IMR-90 (cell line): ENCODE results near the gene OR5A2. TPM values are rescaled to one million over a fixed set of nuclear protein-coding genes. Genes with fewer than 3 reads are reported as not detected.

Source experiments
- ATAC-seq: fragments of 200-7000 bp; cut with Tn5 transposase; 2 replicates; pipeline ENCODE4 v1.9.1; 2020; ENCODE audit warnings: low read depth, mild to moderate bottlenecking, moderate library complexity
- BruUV-seq: library from RNA; stranded (reverse); fragments of 400-500 nt; replicated peaks from 2 replicates; lab custom pipeline; 2021; lab: Mats Ljungman, UMichigan
- CTCF ChIA-PET: fragments of 300-600 bp; formaldehyde crosslinking; extraction: SDS; loops from one replicate; lab custom pipeline; 2021; ENCODE audit warnings: antibody characterized with exemption; lab: Yijun Ruan, JAX
- POLR2A ChIA-PET: fragments of 300-600 bp; sonication (Branson Sonifier 250); formaldehyde crosslinking; loops from one replicate; lab custom pipeline; 2022; ENCODE audit warnings: antibody characterized with exemption; ENCODE audit not compliant: unreplicated experiment; lab: Charles Lee
- DNase-seq: peaks from one replicate; pipeline ENCODE4 v3.0.0; 2013
- H2AFZ ChIP-seq: replicated peaks from 2 replicates; pipeline ENCODE3; 2013; ENCODE audit warnings: low read length, mild to moderate bottlenecking; ENCODE audit not compliant: poor library complexity
- H2AK5ac ChIP-seq: 2 replicates; pipeline ENCODE4 v1.6.1; 2013; ENCODE audit warnings: low read depth, low read length, inconsistent platforms
- H2AK9ac ChIP-seq: replicated peaks from 2 replicates; pipeline ENCODE3; 2013; ENCODE audit warnings: mild to moderate bottlenecking, low read depth, low read length, moderate library complexity; ENCODE audit not compliant: poor library complexity
- H2BK120ac ChIP-seq: 2 replicates; pipeline ENCODE4 v1.6.1; 2013; ENCODE audit warnings: low read depth, low read length, inconsistent platforms
- H2BK15ac ChIP-seq: 3 replicates; pipeline ENCODE4 v1.6.1; 2013; ENCODE audit warnings: low read depth, low read length, inconsistent platforms
- H2BK20ac ChIP-seq: 2 replicates; pipeline ENCODE4 v1.6.1; 2013; ENCODE audit warnings: low read depth, mild to moderate bottlenecking, inconsistent platforms, low read length, moderate library complexity
- H2BK5ac ChIP-seq: 2 replicates; pipeline ENCODE4 v1.6.1; 2013; ENCODE audit warnings: mild to moderate bottlenecking, low read depth, low read length, inconsistent platforms; ENCODE audit not compliant: poor library complexity, severe bottlenecking
- H3K14ac ChIP-seq: replicated peaks from 2 replicates; pipeline ENCODE4 v1.6.1; 2013; ENCODE audit warnings: low read depth, low read length, inconsistent platforms
- H3K18ac ChIP-seq: 2 replicates; pipeline ENCODE4 v1.6.1; 2013; ENCODE audit warnings: low read depth, low read length, control low read depth
- H3K23ac ChIP-seq: 2 replicates; pipeline ENCODE4 v1.6.1; 2013; ENCODE audit warnings: low read depth, low read length, inconsistent platforms
- H3K27ac ChIP-seq: 2 replicates; pipeline ENCODE4 v1.5.1; 2013; ENCODE audit warnings: mild to moderate bottlenecking, control low read depth, low read length; ENCODE audit not compliant: insufficient read depth
- H3K27me3 ChIP-seq: 2 replicates; pipeline ENCODE4 v1.6.1; 2013; ENCODE audit warnings: low read length; ENCODE audit not compliant: control insufficient read depth, insufficient read depth
- H3K36me3 ChIP-seq: 2 replicates; pipeline ENCODE4 v1.6.1; 2013; ENCODE audit warnings: low read length, mixed read lengths; ENCODE audit not compliant: control insufficient read depth, insufficient read depth
- H3K4ac ChIP-seq: 2 replicates; pipeline ENCODE4 v1.6.1; 2013; ENCODE audit warnings: low read depth, low read length, inconsistent platforms
- H3K4me1 ChIP-seq: 2 replicates; pipeline ENCODE4 v1.6.1; 2013; ENCODE audit warnings: low read length, mixed read lengths; ENCODE audit not compliant: control insufficient read depth, insufficient read depth
- H3K4me2 ChIP-seq: 2 replicates; pipeline ENCODE4 v1.6.1; 2013; ENCODE audit warnings: low read depth, mild to moderate bottlenecking, control low read depth, low read length, moderate library complexity
- H3K4me3 ChIP-seq: 2 replicates; pipeline ENCODE4 v1.5.1; 2013; ENCODE audit warnings: low read depth, mild to moderate bottlenecking, control low read depth, low read length, moderate library complexity; ENCODE audit not compliant: insufficient read depth
- H3K56ac ChIP-seq: 2 replicates; pipeline ENCODE4 v1.6.1; 2013; ENCODE audit warnings: low read length, inconsistent platforms; ENCODE audit not compliant: insufficient read depth; ENCODE audit errors: extremely low read depth
- H3K79me1 ChIP-seq, 2 experiments: 2 replicates each; pipeline ENCODE4 v1.6.1; 2013; ENCODE audit warnings: low read length in 2 of 2, inconsistent platforms in 1 of 2, low read depth in 1 of 2
- H3K9ac ChIP-seq: 2 replicates; pipeline ENCODE4 v1.6.1; 2013; ENCODE audit warnings: low read depth, low read length, control low read depth
- H3K9me1 ChIP-seq: 2 replicates; pipeline ENCODE4 v1.6.1; 2013; ENCODE audit warnings: low read length, inconsistent platforms; ENCODE audit not compliant: insufficient read depth
- H3K9me3 ChIP-seq: 2 replicates; pipeline ENCODE4 v1.6.1; 2013; ENCODE audit warnings: low read length; ENCODE audit not compliant: control insufficient read depth, insufficient read depth
- H4K20me1 ChIP-seq: 2 replicates; pipeline ENCODE4 v1.6.1; 2013; ENCODE audit warnings: low read length, inconsistent platforms; ENCODE audit not compliant: insufficient read depth
- H4K5ac ChIP-seq: 2 replicates; pipeline ENCODE4 v1.6.1; 2013; ENCODE audit warnings: mild to moderate bottlenecking, low read depth, low read length, control low read depth
- H4K8ac ChIP-seq, 2 experiments: 2 replicates each; pipeline ENCODE4 v1.6.1; 2013; ENCODE audit warnings: low read depth in 2 of 2, low read length in 2 of 2, control low read depth in 1 of 2, inconsistent platforms in 1 of 2
- H4K91ac ChIP-seq: 2 replicates; pipeline ENCODE4 v1.6.1; 2013; ENCODE audit warnings: low read depth, low read length, inconsistent platforms; ENCODE audit not compliant: insufficient read depth
- BHLHE40 ChIP-seq: fragments of 150-350 bp; IDR thresholded peaks from 2 replicates; pipeline ENCODE4 v1.6.1; 2016; ENCODE audit warnings: mild to moderate bottlenecking, low read depth, low read length
- CEBPB ChIP-seq: IDR thresholded peaks from 2 replicates; pipeline ENCODE4 v1.6.1; 2012; ENCODE audit warnings: low read depth, low read length, improper control_type of control experiment
- CHD1 ChIP-seq: IDR thresholded peaks from 2 replicates; pipeline ENCODE4 v1.6.1; 2012; ENCODE audit warnings: low read depth, low read length, improper control_type of control experiment
- CTCF ChIP-seq: conservative IDR thresholded peaks from 2 replicates; pipeline ENCODE4 v1.5.1; 2012; ENCODE audit warnings: mild to moderate bottlenecking, low read depth, low read length, improper control_type of control experiment
- ELK1 ChIP-seq: fragments of 150-350 bp; IDR thresholded peaks from 2 replicates; pipeline ENCODE4 v1.6.1; 2016; ENCODE audit warnings: low read depth, mild to moderate bottlenecking, low read length, moderate library complexity, borderline replicate concordance
- FOS ChIP-seq: fragments of 150-350 bp; IDR thresholded peaks from 2 replicates; pipeline ENCODE4 v1.6.1; 2016; ENCODE audit warnings: low read depth, low read length
- MAFK ChIP-seq: IDR thresholded peaks from 2 replicates; pipeline ENCODE4 v1.6.1; 2012; ENCODE audit warnings: low read depth, low read length, improper control_type of control experiment
- MAZ ChIP-seq: IDR thresholded peaks from 2 replicates; pipeline ENCODE4 v1.6.1; 2012; ENCODE audit warnings: low read depth, mild to moderate bottlenecking, low read length, improper control_type of control experiment, moderate library complexity, borderline replicate concordance
- MXI1 ChIP-seq: IDR thresholded peaks from 2 replicates; pipeline ENCODE4 v1.6.1; 2012; ENCODE audit warnings: low read depth, mild to moderate bottlenecking, low read length, moderate library complexity, borderline replicate concordance
- NFE2L2 ChIP-seq: fragments of 150-350 bp; IDR thresholded peaks from 2 replicates; pipeline ENCODE4 v1.6.1; 2016; ENCODE audit warnings: low read depth, mild to moderate bottlenecking, low read length
- POLR2A ChIP-seq: IDR thresholded peaks from 2 replicates; pipeline ENCODE4 v1.6.1; 2012; ENCODE audit warnings: mild to moderate bottlenecking, low read depth, low read length
- RAD21 ChIP-seq: IDR thresholded peaks from 2 replicates; pipeline ENCODE4 v1.6.1; 2012; ENCODE audit warnings: low read length, improper control_type of control experiment
- RCOR1 ChIP-seq: IDR thresholded peaks from 2 replicates; pipeline ENCODE4 v1.6.1; 2012; ENCODE audit warnings: mild to moderate bottlenecking, low read length, improper control_type of control experiment; ENCODE audit not compliant: insufficient replicate concordance
- RFX5 ChIP-seq: IDR thresholded peaks from 2 replicates; pipeline ENCODE4 v1.8.0; 2012; ENCODE audit warnings: low read depth, mild to moderate bottlenecking, low read length, moderate library complexity
- SMC3 ChIP-seq: fragments of 150-350 bp; IDR thresholded peaks from 2 replicates; pipeline ENCODE4 v1.6.1; 2016; ENCODE audit warnings: low read depth, mild to moderate bottlenecking, antibody characterized with exemption, low read length, moderate library complexity
- USF2 ChIP-seq: fragments of 150-350 bp; IDR thresholded peaks from 2 replicates; pipeline ENCODE4 v1.6.1; 2017; ENCODE audit warnings: mild to moderate bottlenecking, antibody characterized with exemption, low read length, low read depth
- WGBS, 2 experiments: methylation state at CpG; one replicate each; pipeline versions ENCODE4 v1.1.5 to v1.1.7; 2013; ENCODE audit warnings: missing lambda C conversion rate in 2 of 2; ENCODE audit not compliant: insufficient read length in 1 of 2; ENCODE audit errors: extremely low coverage in 2 of 2; 5-methylcytosine and 5-hydroxymethylcytosine counted together
- dilution Hi-C: fragments of 300-500 bp; cut with HindIII; formaldehyde crosslinking; loops from one replicate; pipeline ENCODE4 v1.14.3; 2018; ENCODE audit warnings: low sequenced_read_pairs; ENCODE audit not compliant: unreplicated experiment
- in situ Hi-C: fragments of 300-500 bp; cut with MboI; formaldehyde crosslinking; loops from 3 replicates; pipeline ENCODE4 v1.14.3; 2019; ENCODE audit warnings: low sequenced_read_pairs, inconsistent platforms, mixed read lengths
- intact Hi-C: fragments of 100-400 bp; cut with micrococcal nuclease; formaldehyde crosslinking; loops from 2 replicates; pipeline ENCODE4 v1.10.0; 2022
- polyA plus RNA-seq, 3 experiments: library from polyadenylated mRNA; depleted of rRNA; stranded (reverse); fragments of >200 nt; gene quantifications; 2 replicates each; pipeline ENCODE4 v1.2.3, GENCODE V29; 2012; ENCODE audit warnings: low replicate concordance in 1 of 3
- total RNA-seq: library from RNA; depleted of rRNA; stranded (reverse); fragments of >200 nt; gene quantifications from 2 replicates; pipeline ENCODE4 v1.2.3, GENCODE V29; 2012

OR5A2 gene
- total and polyA plus RNA-seq, 2 of the 4 experiments (the other 2 are of a cell fraction), result not detected

DNA sequence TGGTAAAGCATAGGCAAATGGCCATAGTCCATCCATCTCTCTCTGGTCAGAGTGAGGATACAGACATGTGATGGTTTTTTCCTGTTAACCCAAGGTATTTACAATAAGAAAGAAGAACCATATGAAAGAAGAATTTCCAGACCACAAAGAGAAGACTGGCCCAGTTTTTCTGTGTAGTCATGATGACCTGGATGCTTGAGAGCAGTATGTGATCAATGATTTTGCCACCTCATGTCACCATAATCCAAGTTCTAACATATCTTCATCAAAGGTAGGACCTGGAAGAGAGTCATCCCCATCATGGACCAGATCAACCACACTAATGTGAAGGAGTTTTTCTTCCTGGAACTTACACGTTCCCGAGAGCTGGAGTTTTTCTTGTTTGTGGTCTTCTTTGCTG lies 30.4 kb upstream of the OR5A2 start, which contains the start of gene OR4D6:
Gene OR4D6, plus strand, starts transcription at position 301 of the 400 bp plus-strand sequence. Its CDS starts 0 bp downstream, at position 301.
- H2AFZ ChIP-seq, result no peak within 1 kb of the TSS
- H3K4me1 ChIP-seq, result no peaks in the 10 kb centered on the region
- H2BK20ac ChIP-seq, result no peak within 1 kb of the TSS
- no peaks in the 10 kb centered on the region for H4K20me1 ChIP-seq
- H2AK5ac ChIP-seq, result no peak within 1 kb of the TSS
- no peaks in the 10 kb centered on the region for H3K27me3 ChIP-seq
- H3K14ac ChIP-seq, result no peak within 1 kb of the TSS
- H3K4me2 ChIP-seq, result no peak within 1 kb of the TSS
- CTCF ChIA-PET, result no interaction called here
- H3K56ac ChIP-seq, result no peak within 1 kb of the TSS
- H3K27ac ChIP-seq, result no peak within 1 kb of the TSS
- no peak within 1 kb of the TSS for H3K9ac ChIP-seq
- H3K4ac ChIP-seq, result no peak within 1 kb of the TSS
- no peak within 1 kb of the TSS for H4K91ac ChIP-seq
- BruUV-seq, result no TSS peak
- no peaks in the 10 kb centered on the region for H3K36me3 ChIP-seq
- intact Hi-C loops, result no loop called here
- H2BK15ac ChIP-seq, result no peak within 1 kb of the TSS
- POLR2A ChIA-PET, result no interaction called here
- H3K4me3 ChIP-seq, result no peak within 1 kb of the TSS
- H3K9me3 ChIP-seq, result no peaks in the 10 kb centered on the region
- no CpG with 5 or more reads among the region's 2 CpGs for WGBS, 2 experiments
- TF ChIP-seq BHLHE40, result no peak
- TF ChIP-seq RFX5, result no peak
- no peak for TF ChIP-seq NFE2L2
- no peak for TF ChIP-seq FOS
- TF ChIP-seq CTCF, result no peak
- TF ChIP-seq CEBPB, result no peak
- no peak for TF ChIP-seq POLR2A
- TF ChIP-seq USF2, result no peak
- TF ChIP-seq RCOR1, result no peak
- TF ChIP-seq CHD1, result no peak
- TF ChIP-seq MAZ, result no peak
- no peak for TF ChIP-seq ELK1
- no peak for TF ChIP-seq MXI1
- no peak for TF ChIP-seq SMC3
- no peak for TF ChIP-seq RAD21
- TF ChIP-seq MAFK, result no peak
- H3K18ac ChIP-seq, result no peak within 1 kb of the TSS
- ATAC-seq (no peak), DNase-seq (no peak)
- no peaks in the 10 kb centered on the region for H3K79me1 ChIP-seq
- in situ Hi-C loops, result no loop called here
- no peak within 1 kb of the TSS for H2AK9ac ChIP-seq
- dilution Hi-C loops, result no loop called here
- no peak within 1 kb of the TSS for H2BK120ac ChIP-seq
- H2BK5ac ChIP-seq, result no peak within 1 kb of the TSS
- no peak within 1 kb of the TSS for H3K23ac ChIP-seq
- no peaks in the 10 kb centered on the region for H3K9me1 ChIP-seq
- no peak within 1 kb of the TSS for H4K8ac ChIP-seq
- no peak within 1 kb of the TSS for H4K5ac ChIP-seq
